ENCODE measurements around the gene OSBPL8.
"Not testable (repeated sequence)": the region's sequence is repeated elsewhere in the genome, so short reads cannot be mapped to it uniquely, and the experiment has no call there.

OSBPL8 gene

DNA sequence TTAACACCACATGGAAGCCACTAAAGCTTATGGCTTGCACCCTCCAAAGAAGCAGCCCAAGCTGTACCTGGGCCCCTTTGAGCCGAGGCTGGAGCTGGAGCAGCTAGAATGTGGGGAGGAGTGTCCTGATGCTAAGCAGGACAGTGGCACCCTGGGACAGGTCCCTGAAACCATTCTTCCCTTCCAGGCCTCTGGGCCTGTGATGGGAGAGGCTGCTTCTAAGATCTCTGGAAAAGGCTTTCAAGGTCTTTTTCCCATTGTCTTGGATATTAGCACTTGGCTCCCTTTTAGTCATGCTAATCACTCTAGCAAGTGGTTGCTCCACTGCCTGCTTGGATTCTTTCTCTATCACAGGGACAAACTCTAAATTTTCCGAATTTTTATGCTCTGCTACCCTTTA, 40.9 kb downstream of the OSBPL8 start:
- Histone ChIP-seq H3K27me3 (ENCODE audit: low read depth, low read length) (no peaks in the 10 kb centered on the region), H3K36me3 (ENCODE audit: control insufficient read depth in 1 of 2, insufficient read depth in 2 of 2, low read length in 2 of 2) (peaks cover 0 to 6% of the 10 kb centered on the region in 2 donors), H3K27ac (ENCODE audit: low read length) (no peak overlapping the region), H3K9me3 (ENCODE audit: control insufficient read depth in 1 of 2, low read length in 2 of 2) (no peaks in the 10 kb centered on the region), H3K4me1 (ENCODE audit: control insufficient read depth in 1 of 2, insufficient read depth in 2 of 2, low read length in 2 of 2) (no peaks in the 10 kb centered on the region), H3K4me3 (ENCODE audit: low read depth in 1 of 2, low read length in 2 of 2) (no peak overlapping the region)

DNA sequence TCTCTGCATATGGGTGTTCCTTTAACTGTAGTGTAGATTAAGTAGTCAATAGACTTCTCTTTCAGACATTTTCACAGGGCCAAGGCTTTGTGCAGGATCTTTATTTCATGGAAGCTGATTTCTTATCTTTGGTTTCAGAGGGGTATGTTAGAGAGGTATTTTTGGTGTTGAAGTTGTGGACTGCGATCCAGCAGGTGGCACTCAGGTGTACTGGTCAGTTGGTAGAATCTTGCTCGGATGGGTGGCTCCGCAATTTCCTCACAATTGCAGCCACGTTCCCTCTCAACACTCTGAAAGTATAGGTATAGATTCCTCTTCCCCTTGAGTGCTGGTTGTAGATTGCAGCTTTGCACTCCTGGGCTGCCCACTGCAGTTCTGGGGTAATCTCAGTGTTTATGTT, 44.3 kb downstream of the OSBPL8 start:
- Histone ChIP-seq H3K4me3 (ENCODE audit: low read depth in 1 of 2, low read length in 2 of 2) (no peak overlapping the region), H3K4me1 (ENCODE audit: control insufficient read depth in 1 of 2, insufficient read depth in 2 of 2, low read length in 2 of 2) (no peaks in the 10 kb centered on the region), H3K9me3 (ENCODE audit: control insufficient read depth in 1 of 2, low read length in 2 of 2) (no peaks in the 10 kb centered on the region), H3K27me3 (ENCODE audit: low read depth, low read length) (no peaks in the 10 kb centered on the region), H3K27ac (ENCODE audit: low read length) (no peak overlapping the region), H3K36me3 (ENCODE audit: control insufficient read depth in 1 of 2, insufficient read depth in 2 of 2, low read length in 2 of 2) (no peaks in the 10 kb centered on the region)

DNA sequence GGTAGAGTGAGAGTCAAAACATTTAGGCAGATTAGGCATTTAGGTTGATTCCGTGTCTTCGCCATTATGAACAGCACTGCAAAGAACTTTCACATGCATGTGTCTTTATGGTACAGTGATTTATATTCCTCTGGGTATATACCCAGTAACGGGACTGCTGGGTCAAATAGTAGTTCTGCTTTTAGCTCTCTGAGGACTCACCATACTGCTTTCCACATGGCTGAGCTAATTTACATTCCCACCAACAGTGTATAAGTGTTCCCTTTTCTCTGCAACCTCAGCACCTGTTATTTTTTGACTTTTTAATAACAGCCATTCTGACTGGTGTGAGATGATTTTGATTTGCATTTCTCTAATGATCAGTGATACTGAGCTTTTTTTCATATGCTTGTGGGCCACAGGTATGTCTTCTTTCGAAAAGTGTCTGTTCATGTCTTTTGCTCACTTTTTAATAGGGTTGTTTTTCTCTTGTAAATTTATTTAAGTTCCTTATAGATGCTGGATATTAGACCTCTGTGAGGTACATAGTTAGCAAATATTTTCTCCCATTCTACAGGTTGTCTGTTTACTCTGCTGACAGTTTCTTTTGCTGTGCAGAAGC, 48.4 kb downstream of the OSBPL8 start:
- H3K36me3 ChIP-seq (ENCODE audit: control insufficient read depth in 1 of 2, insufficient read depth in 2 of 2, low read length in 2 of 2); H3K4me3 ChIP-seq (ENCODE audit: low read depth in 1 of 2, low read length in 2 of 2); H3K27me3 ChIP-seq (ENCODE audit: low read depth, low read length); H3K4me1 ChIP-seq (ENCODE audit: control insufficient read depth in 1 of 2, insufficient read depth in 2 of 2, low read length in 2 of 2); H3K27ac ChIP-seq (ENCODE audit: low read length); H3K9me3 ChIP-seq (ENCODE audit: control insufficient read depth in 1 of 2, low read length in 2 of 2): not testable (repeated sequence)

DNA sequence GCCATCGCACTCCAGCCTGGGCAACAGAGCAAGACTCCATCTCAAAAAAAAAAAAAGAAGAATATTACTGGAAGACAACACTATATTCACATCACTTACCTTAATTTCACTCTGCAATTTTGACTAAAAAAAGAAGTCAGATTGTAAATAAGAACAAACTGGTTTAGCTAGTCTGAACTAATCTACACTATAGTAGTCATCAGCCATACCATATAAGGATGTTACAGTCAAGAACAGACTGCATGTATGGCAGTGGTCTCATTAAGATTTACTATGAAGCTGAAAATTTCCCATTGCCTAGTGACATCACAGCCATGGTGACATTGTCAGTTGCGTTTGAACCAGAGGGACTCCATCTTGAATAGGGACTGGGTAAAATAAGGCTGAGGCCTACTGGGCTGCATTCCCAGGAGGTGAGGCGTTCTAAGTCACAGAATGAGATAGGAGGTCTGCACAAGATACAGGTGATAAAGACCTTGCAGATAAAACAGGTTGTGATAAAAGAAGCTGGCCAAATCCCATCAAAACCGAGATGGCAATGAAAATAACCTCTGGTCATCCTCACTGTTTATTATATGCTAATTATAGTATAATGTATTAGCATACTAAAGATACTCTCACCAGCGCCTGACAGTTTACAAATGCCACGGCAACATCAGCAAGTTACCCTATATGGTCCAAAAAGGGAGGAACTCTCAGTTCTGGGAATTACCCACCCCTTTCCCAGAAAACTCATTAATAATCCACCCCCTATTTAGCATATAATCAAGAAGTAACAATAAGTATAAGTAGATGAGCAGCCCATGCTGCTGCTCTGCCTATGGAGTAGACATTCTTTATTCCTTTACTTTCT, 51.2 kb downstream of the OSBPL8 start:
- Histone ChIP-seq H3K36me3 (ENCODE audit: control insufficient read depth in 1 of 2, insufficient read depth in 2 of 2, low read length in 2 of 2) (no peaks in the 10 kb centered on the region), H3K4me3 (ENCODE audit: low read depth in 1 of 2, low read length in 2 of 2) (no peak overlapping the region), H3K4me1 (ENCODE audit: control insufficient read depth in 1 of 2, insufficient read depth in 2 of 2, low read length in 2 of 2) (no peaks in the 10 kb centered on the region), H3K27me3 (ENCODE audit: low read depth, low read length) (no peaks in the 10 kb centered on the region), H3K27ac (ENCODE audit: low read length) (no peak overlapping the region), H3K9me3 (ENCODE audit: control insufficient read depth in 1 of 2, low read length in 2 of 2) (no peaks in the 10 kb centered on the region)

DNA sequence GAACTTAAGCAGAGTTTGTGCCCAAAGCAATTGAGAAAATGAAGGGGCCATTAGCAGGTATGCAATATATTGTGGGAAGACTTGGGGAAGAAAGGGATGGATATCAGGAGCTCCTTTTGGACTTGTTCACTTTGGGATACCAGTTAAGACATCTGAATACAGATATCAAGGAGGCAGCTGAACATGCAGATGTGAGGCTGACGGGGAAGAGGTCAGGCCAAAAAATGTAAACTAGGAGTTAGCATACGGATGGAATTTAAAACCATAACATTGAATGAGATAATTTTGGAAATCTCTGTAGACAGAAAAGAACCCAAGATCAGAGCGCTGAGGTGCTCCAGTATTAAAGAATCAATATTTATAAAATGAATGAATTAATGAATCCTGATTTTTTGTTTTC, 53.4 kb downstream of the OSBPL8 start:
- no peaks in the 10 kb centered on the region for H3K36me3 ChIP-seq (ENCODE audit: control insufficient read depth in 1 of 2, insufficient read depth in 2 of 2, low read length in 2 of 2)
- no peaks in the 10 kb centered on the region for H3K9me3 ChIP-seq (ENCODE audit: control insufficient read depth in 1 of 2, low read length in 2 of 2)
- no peak overlapping the region for H3K4me3 ChIP-seq (ENCODE audit: low read depth in 1 of 2, low read length in 2 of 2)
- H3K4me1 ChIP-seq (ENCODE audit: control insufficient read depth in 1 of 2, insufficient read depth in 2 of 2, low read length in 2 of 2), result no peaks in the 10 kb centered on the region
- no peak overlapping the region for H3K27ac ChIP-seq (ENCODE audit: low read length)
- no peaks in the 10 kb centered on the region for H3K27me3 ChIP-seq (ENCODE audit: low read depth, low read length)

DNA sequence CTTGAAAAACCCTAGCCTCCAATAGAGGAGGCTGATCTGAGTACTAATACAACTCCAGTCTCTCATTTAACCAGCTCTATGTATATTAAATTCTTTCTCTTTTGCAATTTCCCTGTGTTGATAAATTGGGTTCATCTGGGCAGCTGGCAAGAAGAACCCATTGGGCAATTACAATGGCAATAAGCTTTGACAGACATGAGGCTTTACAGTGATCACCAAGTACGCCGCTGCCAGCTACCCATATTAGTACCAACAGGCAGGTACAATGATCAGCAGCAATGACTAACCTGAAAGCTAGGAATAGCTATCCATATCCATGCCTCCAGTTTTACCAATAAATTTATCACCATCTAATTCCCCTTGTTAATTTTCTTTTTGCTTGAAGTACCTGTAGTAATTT, 54.5 kb downstream of the OSBPL8 start:
- Histone ChIP-seq H3K9me3 (ENCODE audit: control insufficient read depth in 1 of 2, low read length in 2 of 2) (no peaks in the 10 kb centered on the region), H3K27me3 (ENCODE audit: low read depth, low read length) (no peaks in the 10 kb centered on the region), H3K27ac (ENCODE audit: low read length) (no peak overlapping the region), H3K4me1 (ENCODE audit: control insufficient read depth in 1 of 2, insufficient read depth in 2 of 2, low read length in 2 of 2) (no peaks in the 10 kb centered on the region), H3K36me3 (ENCODE audit: control insufficient read depth in 1 of 2, insufficient read depth in 2 of 2, low read length in 2 of 2) (no peaks in the 10 kb centered on the region), H3K4me3 (ENCODE audit: low read depth in 1 of 2, low read length in 2 of 2) (no peak overlapping the region)

DNA sequence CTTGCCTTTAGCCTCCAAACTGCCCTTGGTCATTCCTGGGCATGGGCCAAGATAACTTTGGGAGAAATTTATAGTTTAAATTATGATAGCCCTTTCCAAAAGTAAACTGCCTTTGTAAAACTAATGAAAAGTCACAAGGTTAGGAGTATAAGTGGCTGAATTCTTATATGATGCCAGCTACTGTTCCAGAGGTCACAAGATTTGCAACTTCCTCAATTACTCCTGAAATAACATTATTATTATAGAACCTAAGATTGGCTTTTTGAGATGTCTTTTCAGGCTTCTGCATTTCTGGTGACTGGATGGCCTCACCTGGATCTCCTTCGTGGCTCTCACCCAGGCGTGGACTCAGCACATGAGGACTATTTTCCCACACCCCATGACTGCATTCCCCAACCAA, 55.0 kb downstream of the OSBPL8 start:
- no peaks in the 10 kb centered on the region for H3K36me3 ChIP-seq (ENCODE audit: control insufficient read depth in 1 of 2, insufficient read depth in 2 of 2, low read length in 2 of 2)
- no peaks in the 10 kb centered on the region for H3K4me1 ChIP-seq (ENCODE audit: control insufficient read depth in 1 of 2, insufficient read depth in 2 of 2, low read length in 2 of 2)
- H3K27me3 ChIP-seq (ENCODE audit: low read depth, low read length), result no peaks in the 10 kb centered on the region
- no peak overlapping the region for H3K4me3 ChIP-seq (ENCODE audit: low read depth in 1 of 2, low read length in 2 of 2)
- no peaks in the 10 kb centered on the region for H3K9me3 ChIP-seq (ENCODE audit: control insufficient read depth in 1 of 2, low read length in 2 of 2)
- no peak overlapping the region for H3K27ac ChIP-seq (ENCODE audit: low read length)

DNA sequence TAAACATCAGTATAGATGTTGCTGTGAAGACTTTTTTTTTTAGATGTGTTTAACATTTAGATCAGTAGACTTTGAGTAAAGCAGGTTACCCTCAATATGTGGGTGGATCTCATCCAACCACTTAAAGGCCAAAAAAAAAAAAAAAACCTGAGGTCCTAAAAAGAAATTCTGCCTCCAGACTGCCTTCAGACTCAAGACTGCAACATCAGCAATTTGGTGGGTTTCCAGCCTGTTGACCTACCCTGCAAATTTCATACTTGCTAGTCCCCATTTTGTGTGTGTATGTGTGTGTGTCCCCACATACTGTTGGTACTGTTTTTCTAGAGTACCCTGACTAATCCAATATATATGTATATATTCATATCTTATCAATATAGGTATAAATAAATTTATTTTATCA, 55.6 kb downstream of the OSBPL8 start:
- Histone ChIP-seq H3K27me3 (ENCODE audit: low read depth, low read length) (no peaks in the 10 kb centered on the region), H3K9me3 (ENCODE audit: control insufficient read depth in 1 of 2, low read length in 2 of 2) (no peaks in the 10 kb centered on the region), H3K4me3 (ENCODE audit: low read depth in 1 of 2, low read length in 2 of 2) (no peak overlapping the region), H3K27ac (ENCODE audit: low read length) (no peak overlapping the region), H3K36me3 (ENCODE audit: control insufficient read depth in 1 of 2, insufficient read depth in 2 of 2, low read length in 2 of 2) (no peaks in the 10 kb centered on the region), H3K4me1 (ENCODE audit: control insufficient read depth in 1 of 2, insufficient read depth in 2 of 2, low read length in 2 of 2) (no peaks in the 10 kb centered on the region)

DNA sequence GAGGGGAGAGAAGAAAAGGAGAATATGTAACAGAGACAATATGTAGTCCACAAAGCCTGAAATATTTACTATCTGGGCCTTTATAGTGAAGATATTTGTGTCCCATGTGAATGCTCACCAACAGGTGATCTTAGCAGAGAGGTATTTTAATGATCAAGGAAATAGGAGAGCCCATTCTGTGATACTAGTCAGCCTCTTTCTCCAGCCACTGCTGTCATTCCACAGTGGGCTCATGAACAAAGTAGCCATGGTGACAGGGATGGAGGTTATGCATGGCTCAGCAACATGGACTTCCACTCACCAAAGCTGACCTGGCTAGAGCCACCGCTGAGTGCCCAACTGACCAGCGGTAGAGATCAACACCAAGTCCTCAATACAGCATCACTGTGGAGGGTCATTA, 58.2 kb downstream of the OSBPL8 start:
- Histone ChIP-seq H3K36me3 (ENCODE audit: control insufficient read depth in 1 of 2, insufficient read depth in 2 of 2, low read length in 2 of 2) (no peaks in the 10 kb centered on the region), H3K27me3 (ENCODE audit: low read depth, low read length) (no peaks in the 10 kb centered on the region), H3K4me3 (ENCODE audit: low read depth in 1 of 2, low read length in 2 of 2) (no peak overlapping the region), H3K4me1 (ENCODE audit: control insufficient read depth in 1 of 2, insufficient read depth in 2 of 2, low read length in 2 of 2) (no peaks in the 10 kb centered on the region), H3K27ac (ENCODE audit: low read length) (no peak overlapping the region), H3K9me3 (ENCODE audit: control insufficient read depth in 1 of 2, low read length in 2 of 2) (no peaks in the 10 kb centered on the region)

DNA sequence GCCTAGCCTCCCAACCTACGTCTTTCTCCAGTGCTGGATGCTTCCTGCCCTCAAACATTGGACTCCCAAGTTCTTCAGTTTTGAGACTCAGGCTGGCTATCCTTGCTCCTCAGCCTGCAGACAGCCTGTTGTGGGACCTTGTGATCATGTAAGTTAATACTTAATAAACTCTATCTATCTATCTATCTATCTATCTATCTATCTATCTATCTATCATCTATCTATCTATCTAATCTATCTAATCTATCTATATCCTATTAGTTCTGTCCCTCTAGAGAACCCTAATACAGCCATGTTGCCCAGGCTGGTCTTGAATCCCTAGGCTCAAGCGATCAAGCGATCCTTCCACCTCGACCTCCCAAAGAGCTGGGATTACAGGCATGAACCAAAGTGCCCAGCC, 60.4 kb downstream of the OSBPL8 start:
- not testable (repeated sequence) for H3K27ac ChIP-seq (ENCODE audit: low read length); H3K4me1 ChIP-seq (ENCODE audit: control insufficient read depth in 1 of 2, insufficient read depth in 2 of 2, low read length in 2 of 2); H3K4me3 ChIP-seq (ENCODE audit: low read depth in 1 of 2, low read length in 2 of 2); H3K9me3 ChIP-seq (ENCODE audit: control insufficient read depth in 1 of 2, low read length in 2 of 2); H3K27me3 ChIP-seq (ENCODE audit: low read depth, low read length); H3K36me3 ChIP-seq (ENCODE audit: control insufficient read depth in 1 of 2, insufficient read depth in 2 of 2, low read length in 2 of 2)

DNA sequence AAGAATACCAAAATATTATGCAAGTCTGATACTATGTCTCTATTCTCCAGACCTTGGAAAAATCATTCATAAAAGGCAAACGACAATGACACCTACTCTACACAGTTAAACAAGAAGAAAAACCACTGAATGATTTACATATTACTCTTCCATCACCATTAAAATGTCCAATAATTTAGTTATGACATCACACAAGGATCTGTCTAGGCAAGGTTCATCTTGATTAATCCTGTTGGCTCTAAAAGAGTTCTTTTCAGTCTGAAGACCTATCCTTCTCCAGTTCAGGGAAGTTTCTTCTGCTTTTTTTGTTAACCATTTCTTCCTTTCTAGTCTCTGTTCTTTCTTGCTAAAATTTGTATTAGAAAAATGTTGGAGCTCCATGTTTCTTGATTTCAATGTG, 64.0 kb downstream of the OSBPL8 start:
- no peak overlapping the region for H3K4me3 ChIP-seq (ENCODE audit: low read depth in 1 of 2, low read length in 2 of 2)
- no peak overlapping the region for H3K27ac ChIP-seq (ENCODE audit: low read length)
- peaks cover 0 to 19% of the 10 kb centered on the region in 2 donors for H3K9me3 ChIP-seq (ENCODE audit: control insufficient read depth in 1 of 2, low read length in 2 of 2)
- H3K27me3 ChIP-seq (ENCODE audit: low read depth, low read length), result no peaks in the 10 kb centered on the region
- peaks cover 0 to 10% of the 10 kb centered on the region in 2 donors for H3K36me3 ChIP-seq (ENCODE audit: control insufficient read depth in 1 of 2, insufficient read depth in 2 of 2, low read length in 2 of 2)
- H3K4me1 ChIP-seq (ENCODE audit: control insufficient read depth in 1 of 2, insufficient read depth in 2 of 2, low read length in 2 of 2), result no peaks in the 10 kb centered on the region

DNA sequence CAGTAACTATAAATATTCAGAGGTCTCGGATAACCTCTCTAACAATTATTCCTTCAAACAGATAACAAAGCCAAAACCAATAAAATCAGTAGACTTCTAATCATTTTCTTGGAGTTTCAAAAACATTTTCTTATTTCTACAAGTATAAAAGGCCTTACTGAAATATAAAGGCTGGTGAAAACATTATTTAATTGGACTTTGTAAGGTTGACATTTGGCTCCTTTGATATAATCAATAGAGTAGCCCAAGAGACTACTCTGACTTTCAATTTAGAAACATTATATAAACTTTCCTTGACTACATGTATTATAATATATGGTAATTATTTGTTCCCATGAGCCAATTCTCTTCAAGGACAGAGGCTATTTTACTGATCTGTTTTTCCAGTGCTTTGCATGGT, 68.3 kb downstream of the OSBPL8 start:
- no peaks in the 10 kb centered on the region for H3K27me3 ChIP-seq (ENCODE audit: low read depth, low read length)
- peaks cover 0 to 19% of the 10 kb centered on the region in 2 donors for H3K9me3 ChIP-seq (ENCODE audit: control insufficient read depth in 1 of 2, low read length in 2 of 2)
- peaks cover 0 to 15% of the 10 kb centered on the region in 2 donors for H3K36me3 ChIP-seq (ENCODE audit: control insufficient read depth in 1 of 2, insufficient read depth in 2 of 2, low read length in 2 of 2)
- H3K4me3 ChIP-seq (ENCODE audit: low read depth in 1 of 2, low read length in 2 of 2), result no peak overlapping the region
- H3K4me1 ChIP-seq (ENCODE audit: control insufficient read depth in 1 of 2, insufficient read depth in 2 of 2, low read length in 2 of 2), result no peaks in the 10 kb centered on the region
- no peak overlapping the region for H3K27ac ChIP-seq (ENCODE audit: low read length)
